T-helper 1 cell treated with Interleukin-12 subunit alpha and Interleukin-12 subunit beta and Interleukin-4 antibody, amounts not matched to agents 30 ng/mL and 1 ng/mL, for 36 hours (primary cell): Measurements from ENCODE around the gene KLHL13. TPM values are rescaled to one million over a fixed set of nuclear protein-coding genes. Genes with fewer than 3 reads are reported as not detected.
"Not testable (repeated sequence)": the region's sequence is repeated elsewhere in the genome, so short reads cannot be mapped to it uniquely, and the experiment has no call there.

Source experiments
- intact Hi-C: fragments of 100-400 bp; cut with micrococcal nuclease; formaldehyde crosslinking; loops from one replicate; pipeline ENCODE4 v1.15.1; 2024
- total RNA-seq: library from RNA; stranded (reverse); gene quantifications from 2 replicates; pipeline ENCODE4 v1.2.3, GENCODE V29; 2022

The KLHL13 gene
- 0.12 and 0.17 TPM in 2 replicates for total RNA-seq

DNA sequence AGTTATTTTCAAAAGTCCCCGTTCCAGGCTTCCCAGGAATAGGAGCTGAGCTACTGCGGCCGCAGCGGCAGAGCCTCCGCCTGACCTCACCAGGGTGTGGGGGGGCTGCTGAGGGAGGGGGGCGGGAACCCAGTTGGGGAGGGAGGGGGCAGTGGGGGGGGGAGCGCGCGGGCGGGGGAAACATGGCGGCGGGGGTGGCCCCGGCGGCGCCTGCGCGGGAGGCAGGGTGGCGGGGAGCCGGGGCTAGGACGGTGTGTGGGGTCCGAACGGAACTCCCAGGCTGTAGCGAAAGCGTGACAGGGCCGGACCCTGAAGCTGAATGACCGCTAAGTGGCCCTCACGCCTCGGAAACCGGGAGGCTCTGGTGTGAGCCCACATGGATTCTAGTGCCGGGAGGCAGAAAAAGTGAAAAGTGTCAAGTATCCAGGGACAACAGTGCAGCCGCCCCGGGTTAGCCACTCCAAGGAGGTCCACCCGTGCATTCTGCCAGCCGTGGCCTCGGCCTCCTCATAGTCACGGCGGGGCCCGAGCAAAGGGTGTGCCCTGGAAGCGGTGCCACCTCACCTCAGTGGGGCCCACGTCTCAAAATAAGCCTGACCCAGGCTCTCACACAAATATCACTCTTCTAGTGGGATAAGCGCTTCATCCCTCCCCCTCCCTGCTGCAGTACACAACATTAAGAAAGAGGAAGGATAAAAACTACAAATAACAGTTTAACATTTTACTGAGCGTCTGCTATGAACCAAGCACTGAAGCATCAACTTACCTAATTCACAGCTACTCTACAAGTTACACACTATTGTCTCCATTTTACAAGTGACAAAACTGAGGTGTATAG is at the start of gene KLHL13:
KLHL13 (minus strand) TSS at position 98 of the 838 bp plus-strand sequence. CDS start 88,337 bp downstream, outside the sequence.
- intact Hi-C loops = no loop called here

DNA sequence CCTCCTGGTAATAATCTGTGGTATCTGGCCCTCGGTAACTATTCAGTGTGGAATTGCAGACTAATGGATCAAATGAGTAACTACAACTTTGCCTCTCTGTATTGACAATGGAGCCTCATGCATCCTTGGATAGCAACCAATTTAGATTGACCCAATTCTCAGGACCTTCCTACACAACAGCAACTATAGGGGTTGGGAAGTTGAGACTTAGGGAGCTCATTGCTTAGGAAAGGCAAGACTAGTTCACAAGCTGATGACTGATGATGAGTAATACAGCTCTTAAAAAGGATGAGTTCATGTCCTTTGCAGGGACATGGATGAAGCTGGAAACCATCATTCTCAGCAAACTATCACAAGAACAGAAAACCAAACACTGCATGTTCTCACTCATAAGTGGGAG is 47.5 kb upstream of the KLHL13 start:
- intact Hi-C loops = no loop called here

GRCh38 chrX:118156953-118157608 is 40.5 kb upstream of the KLHL13 start:
- intact Hi-C loops = no loop called here

DNA sequence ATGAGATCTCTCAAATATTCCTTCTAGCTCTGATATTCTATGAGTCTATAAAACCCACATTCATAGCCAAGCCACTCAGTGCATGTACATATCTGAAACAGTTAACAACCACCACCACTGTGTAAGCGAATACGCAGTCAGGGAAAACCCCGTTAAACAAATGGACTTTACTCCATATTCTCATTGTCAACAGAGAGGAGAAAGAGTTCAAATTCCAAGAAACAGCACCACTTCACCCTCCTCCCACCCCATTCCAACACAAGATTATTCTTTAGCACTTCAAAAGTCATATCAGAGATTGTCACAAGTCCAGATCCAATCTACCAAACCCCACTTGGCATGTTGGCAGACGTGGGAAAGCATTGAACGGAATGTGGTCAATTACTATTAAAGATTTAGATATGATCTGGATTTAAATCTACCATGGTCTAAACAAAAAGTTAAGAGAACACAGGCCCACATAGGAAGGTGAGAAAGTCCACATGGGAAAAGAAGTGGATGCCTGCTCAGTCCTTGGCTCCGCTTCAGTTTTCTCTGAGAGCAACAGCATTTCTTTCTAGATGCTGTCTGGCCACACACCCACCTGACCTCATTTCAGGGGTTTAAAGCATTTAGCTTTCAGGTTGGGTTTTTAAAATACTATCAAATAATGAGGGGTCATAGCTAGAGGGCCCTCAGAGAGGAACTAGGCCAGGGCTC is 39.8 kb upstream of the KLHL13 start:
- intact Hi-C loops = no loop called here

GRCh38 chrX:118153270-118153669 is 36.7 kb upstream of the KLHL13 start:
- intact Hi-C loops = no loop called here

- intact Hi-C loops = no loop called here
These were observed 36.1 kb upstream of the KLHL13 start for GRCh38 chrX:118152721-118153120.

DNA sequence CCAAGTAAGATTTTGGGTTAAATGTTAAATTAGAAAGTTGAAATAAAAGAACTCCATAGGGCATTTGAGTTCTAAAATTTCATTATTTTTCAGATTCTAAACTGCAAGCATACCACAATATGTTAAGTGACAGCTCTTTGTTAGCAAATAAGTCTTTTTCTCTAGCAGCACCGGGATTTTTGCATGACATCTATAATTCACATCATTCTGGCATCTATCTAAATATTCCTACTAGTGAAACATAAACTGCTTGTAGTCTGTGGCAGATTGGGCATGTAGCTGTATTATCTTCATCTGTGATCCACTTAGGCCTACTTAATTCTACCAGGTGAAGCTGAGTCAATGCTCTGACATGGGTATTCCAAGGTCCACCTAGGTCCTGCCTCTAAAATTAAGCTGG is 32.1 kb upstream of the KLHL13 start:
- intact Hi-C loops = no loop called here

DNA sequence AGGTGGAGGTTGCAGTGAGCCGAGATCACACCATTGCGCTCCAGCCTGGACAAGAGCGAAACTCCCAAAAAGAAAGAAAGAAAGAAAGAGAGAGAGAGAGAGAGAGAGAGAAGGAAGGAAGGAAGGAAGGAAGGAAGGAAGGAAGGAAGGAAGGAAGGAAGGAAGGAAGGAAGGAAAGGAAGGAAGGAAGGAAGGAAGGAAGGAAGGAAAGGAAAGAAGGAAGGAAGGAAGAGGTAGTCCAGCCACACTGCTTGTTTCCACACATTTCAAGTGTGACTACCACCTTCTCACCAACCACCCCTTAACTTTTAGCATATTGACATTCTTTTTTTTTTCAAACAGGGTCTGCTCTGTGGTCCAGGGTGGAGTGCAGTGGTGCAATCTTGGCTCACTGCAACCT is 31.2 kb upstream of the KLHL13 start:
- intact Hi-C loops = not testable (repeated sequence)

GRCh38 chrX:118143578-118143977 is 27.0 kb upstream of the KLHL13 start:
- intact Hi-C loops = no loop called here

GRCh38 chrX:118131336-118131735 is 14.7 kb upstream of the KLHL13 start:
- intact Hi-C loops = no loop called here

- intact Hi-C loops = no loop called here
These were observed 13.1 kb upstream of the KLHL13 start for GRCh38 chrX:118129681-118130080.

- intact Hi-C loops = no loop called here
These were observed 12.1 kb upstream of the KLHL13 start for GRCh38 chrX:118128724-118129123.

- intact Hi-C loops = no loop called here
These were observed 9.7 kb upstream of the KLHL13 start for GRCh38 chrX:118126286-118126685.

- intact Hi-C loops = not testable (repeated sequence)
These were observed 7.6 kb upstream of the KLHL13 start for GRCh38 chrX:118124243-118124642.

- intact Hi-C loops = no loop called here
These were observed 1.1 kb upstream of the KLHL13 start for GRCh38 chrX:118117741-118118140.

GRCh38 chrX:118115953-118116712 is 477 bp downstream of the KLHL13 start:
- intact Hi-C loops = no loop called here

GRCh38 chrX:118114971-118115370 is 1.6 kb downstream of the KLHL13 start:
- intact Hi-C loops = no loop called here

DNA sequence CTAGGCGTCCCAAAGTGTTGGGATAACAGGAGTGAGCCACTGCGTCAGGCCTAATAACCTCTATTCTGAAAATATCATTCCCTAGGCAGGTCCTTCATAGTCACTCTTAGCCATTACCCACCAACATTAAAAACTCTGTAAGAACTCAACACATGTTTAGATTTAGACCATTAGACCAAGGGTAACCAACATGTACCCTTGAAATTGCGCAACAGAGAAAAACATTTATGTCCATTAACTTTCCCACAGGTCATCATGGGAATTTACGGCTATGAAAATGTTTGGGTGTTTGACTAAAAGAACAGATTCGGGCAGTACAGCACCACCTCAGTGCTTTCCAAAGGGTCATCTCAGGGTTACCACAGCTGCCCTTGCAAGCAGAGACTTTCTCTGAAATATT is 7.5 kb downstream of the KLHL13 start:
- intact Hi-C loops = no loop called here

DNA sequence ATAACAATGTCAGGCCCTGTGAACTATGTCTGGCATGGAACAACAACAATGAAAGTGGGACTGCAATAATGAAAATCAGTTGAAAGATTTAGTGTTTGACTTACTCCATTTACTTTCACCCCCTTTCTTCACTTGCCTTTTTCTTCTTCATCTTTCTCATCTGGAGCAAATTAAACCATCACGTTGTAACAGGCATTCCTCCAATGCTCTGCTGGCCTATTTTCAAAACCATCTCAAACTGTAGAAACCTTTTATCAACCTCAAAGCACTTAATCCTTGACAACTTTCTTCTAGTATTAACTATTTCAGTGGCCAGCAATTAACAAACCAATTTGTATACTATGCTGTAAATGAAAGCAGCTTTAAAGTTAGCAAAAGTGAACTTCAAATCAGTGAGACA is 8.3 kb downstream of the KLHL13 start:
- intact Hi-C loops = no loop called here

DNA sequence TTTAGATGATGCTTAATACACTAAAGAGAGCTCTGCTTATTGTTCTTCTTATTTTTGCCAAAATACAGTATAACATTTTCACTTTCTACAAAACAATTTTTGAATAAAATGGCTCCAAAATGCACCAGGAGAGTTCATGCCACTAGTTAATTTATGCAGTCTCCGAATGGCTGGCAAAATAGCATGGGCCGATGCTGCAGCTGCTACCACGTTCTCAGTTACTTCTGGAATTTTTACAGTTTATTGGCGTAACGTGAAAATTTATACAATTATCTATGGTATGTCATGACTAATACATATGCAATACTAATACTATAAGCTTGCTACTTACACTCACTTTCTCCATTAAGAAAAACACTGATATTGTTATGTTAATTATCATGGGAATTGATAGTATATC is 16.5 kb downstream of the KLHL13 start:
- intact Hi-C loops = no loop called here

DNA sequence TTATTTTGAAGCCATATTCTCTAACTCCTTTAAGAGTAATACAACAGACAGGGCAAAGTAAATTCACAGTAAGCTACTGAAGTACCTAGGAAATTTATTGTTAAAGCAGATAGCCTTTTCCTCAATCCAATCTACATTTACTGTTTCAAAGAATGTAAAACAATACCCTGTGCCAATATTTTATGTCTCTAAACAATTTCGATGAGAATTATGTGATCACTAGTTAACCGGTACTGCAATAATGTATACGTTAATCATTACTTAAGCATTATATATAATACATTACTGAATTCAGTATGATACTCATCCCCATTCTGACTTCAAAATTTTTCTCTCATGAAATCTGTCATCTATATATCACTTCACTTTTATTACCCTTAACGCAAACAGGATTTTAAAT is 28.5 kb downstream of the KLHL13 start:
- intact Hi-C loops = no loop called here
